GM12864 (cell line): ENCODE measurements around the gene ZNF605.
"Not testable (repeated sequence)": the region's sequence is repeated elsewhere in the genome, so short reads cannot be mapped to it uniquely, and the experiment has no call there.

Source experiments
- DNase-seq: peaks from one replicate; pipeline ENCODE4 v3.0.0-alpha.2; 2011; ENCODE audit warnings: low read depth
- H3K4me3 ChIP-seq: 2 replicates; pipeline ENCODE4 v1.5.1; 2011; ENCODE audit warnings: mild to moderate bottlenecking, low read depth, low read length, control low read depth
- CTCF ChIP-seq: IDR thresholded peaks from 2 replicates; pipeline ENCODE4 v1.5.1; 2011; ENCODE audit warnings: low read depth, mild to moderate bottlenecking, moderate library complexity, low read length, control low read depth, inconsistent platforms; ENCODE audit errors: missing control alignments

ZNF605 gene

DNA sequence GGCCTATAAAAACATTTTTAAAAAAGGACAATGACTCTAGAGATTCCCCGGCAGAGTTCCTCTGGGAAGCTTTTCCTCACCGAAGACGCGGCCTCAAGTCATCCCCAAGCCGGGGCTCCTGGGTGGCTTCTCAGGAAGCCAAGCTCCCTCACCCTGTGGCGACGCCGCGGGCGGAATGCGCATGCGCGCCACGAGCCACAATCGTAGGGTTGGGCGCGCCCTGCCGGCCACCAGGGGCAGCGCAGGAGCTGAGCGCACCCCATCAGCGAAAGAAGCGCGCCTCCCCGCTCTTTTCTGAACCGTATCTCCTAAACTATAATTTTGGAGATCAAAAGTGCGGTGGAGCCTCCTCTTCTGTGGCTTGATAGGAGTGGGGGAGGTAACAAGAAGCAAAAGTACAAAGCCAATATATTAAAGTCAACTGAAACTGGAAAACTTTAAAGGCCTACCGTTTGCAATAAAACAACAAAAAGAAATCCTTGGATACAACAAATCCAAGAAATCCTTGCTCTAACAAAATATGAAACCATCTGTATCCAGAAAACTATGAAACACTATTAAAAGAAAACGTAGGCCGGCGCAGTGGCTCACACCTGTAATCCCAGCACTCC, 51.3 kb downstream of the ZNF605 start:
- no peak for DNase-seq
- no peak overlapping the region for H3K4me3 ChIP-seq
- TF ChIP-seq CTCF: peak; percentile 68

DNA sequence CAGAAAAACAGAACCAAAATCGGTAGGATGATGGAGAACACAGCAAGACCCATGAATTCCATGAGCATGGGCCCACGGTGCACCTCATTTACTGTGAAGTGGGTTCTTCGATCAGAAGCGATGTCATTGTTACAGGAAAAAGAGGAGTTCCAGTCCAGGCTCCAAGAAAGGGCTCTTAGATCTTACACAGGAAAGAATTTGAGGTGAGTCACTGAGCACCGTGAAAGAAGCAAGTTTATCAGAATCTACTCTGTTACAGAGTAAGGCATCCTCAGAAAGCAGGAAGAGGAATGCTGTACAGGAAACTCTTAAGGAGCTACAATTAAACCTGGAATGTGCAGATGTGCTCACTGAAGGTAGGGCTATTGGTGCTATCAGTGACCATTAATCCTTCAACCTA, 57.1 kb downstream of the ZNF605 start:
- no peak for TF ChIP-seq CTCF
- DNase-seq: no peak
- no peak overlapping the region for H3K4me3 ChIP-seq

DNA sequence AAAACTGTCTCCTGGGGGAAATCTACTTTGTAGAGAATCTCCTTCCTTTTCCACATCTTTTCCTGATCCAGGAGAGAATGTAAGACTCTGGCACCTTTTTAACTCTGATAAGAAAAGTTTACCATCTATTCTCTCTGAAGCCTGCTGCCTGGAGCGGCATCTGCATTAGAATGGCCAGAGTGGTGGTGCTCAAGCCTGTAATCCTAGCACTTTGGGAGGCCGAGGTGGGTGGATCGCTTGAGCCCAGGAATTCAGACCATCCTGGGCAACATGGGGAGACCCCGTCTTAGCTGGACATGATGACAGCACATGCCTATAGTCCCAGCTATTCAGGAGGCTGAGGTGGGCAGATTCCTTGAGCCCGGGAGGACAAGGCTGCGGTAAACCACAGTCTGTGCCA, 67.3 kb downstream of the ZNF605 start:
- no peak for TF ChIP-seq CTCF

GRCh38 chr12:132887513-132888351, 68.4 kb downstream of the ZNF605 start, which contains the start of gene CHFR:
TSS of gene CHFR (minus strand) at chr12:132887605. CDS start at chr12:132887328, 277 bp downstream.
- TF ChIP-seq CTCF: no peak
- peak; percentile 93 for DNase-seq
- peak within 1 kb of the TSS; percentile 71 for H3K4me3 ChIP-seq

More for the DNA sequence above, 67.3 kb downstream of the ZNF605 start:
- DNase-seq: no peak
- H3K4me3 ChIP-seq: no peak overlapping the region

DNA sequence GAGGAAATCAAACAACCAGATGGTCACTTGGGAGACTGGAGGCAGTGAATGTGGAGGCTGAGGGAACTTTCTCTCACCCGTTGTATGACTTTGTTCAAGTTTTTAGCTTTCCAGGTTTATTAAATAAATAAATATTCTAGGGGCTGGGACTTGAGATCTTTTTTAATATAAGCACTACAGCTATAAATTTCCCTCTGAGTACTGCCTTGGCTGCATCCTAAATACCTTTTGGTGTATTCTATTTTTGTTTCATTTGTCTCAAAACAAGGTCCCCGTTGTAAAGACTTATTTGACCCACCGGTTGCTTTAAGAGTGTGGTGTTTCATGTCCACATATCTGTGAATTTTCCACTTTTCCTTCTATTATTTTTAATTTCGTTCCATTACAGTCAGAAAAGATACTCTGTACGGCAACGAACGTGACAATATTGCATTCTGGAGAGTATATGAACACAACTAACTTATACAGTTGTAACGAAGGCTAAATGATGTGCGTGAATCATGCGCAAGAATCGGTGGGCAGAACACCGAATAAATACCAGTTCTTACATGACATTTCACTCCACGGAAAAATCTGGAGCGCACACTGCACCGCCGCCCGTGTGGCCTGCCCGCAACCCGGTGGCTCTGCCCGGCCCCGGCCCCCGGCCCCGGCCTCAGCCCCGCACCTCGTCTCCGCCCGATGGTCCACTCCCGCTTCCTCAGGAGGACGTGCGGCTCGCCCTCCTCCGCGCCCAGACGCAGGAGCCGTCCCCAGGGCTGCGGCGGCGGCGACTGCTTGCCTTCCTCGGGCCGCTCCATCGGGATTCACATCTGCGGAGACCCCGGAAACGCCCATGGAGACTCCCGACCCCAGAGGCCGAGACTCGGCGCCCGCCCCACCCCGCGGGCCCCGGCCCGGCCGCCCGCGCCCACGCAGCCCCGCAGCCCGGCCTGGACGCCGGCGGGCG, 69.3 kb downstream of the ZNF605 start:
- DNase-seq: no peak
- peak overlapping the region; percentile 71 for H3K4me3 ChIP-seq
- TF ChIP-seq CTCF: no peak

DNA sequence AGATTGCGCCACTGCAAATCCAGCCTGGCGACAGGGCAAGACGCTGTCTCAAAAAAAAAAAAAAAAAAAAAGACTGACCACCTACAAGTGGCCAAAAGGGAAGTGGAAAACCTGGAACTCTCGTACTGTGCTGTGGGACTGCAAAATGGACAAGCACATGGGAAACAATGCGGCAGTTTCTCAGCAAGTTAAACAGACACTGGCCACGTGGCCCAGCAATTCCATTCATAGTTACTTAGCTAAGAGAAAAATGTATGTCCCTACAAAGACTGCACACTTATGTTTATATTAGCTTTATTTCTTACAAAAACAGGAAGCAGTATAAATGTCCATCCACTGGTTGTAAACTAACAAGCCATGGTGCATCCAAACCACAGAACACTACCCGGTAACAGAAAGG, 74.3 kb downstream of the ZNF605 start:
- TF ChIP-seq CTCF: no peak
- no peak for DNase-seq
- no peak overlapping the region for H3K4me3 ChIP-seq

DNA sequence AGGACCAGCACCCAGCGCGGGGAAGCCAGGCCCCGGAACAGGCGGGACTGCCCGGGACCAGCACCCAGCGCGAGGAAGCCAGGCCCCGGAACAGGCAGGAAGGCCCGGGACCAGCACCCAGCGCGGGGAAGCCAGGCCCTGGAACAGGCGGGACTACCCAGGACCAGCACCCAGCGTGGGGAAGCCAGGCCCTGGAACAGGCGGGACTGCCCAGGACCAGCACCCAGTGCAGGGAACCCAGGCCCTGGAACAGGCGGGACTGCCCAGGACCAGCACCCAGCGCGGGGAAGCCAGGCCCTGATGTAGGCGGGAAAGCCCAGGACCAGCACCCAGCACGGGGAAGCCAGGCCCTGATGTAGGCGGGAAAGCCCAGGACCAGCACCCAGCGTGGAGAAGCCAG, 81.5 kb downstream of the ZNF605 start:
- H3K4me3 ChIP-seq, DNase-seq: not testable (repeated sequence)
